HFF-Myc (cell line): ENCODE results near the gene RHOBTB3.
A peak's percentile ranks its signal among the peaks of the same experiment; 100 is the strongest.

Source experiments
- DNase-seq: peaks from one replicate; pipeline ENCODE4 v3.0.0-alpha.2; 2011; ENCODE audit warnings: low read depth; ENCODE audit errors: extremely low read depth
- H3K4me3 ChIP-seq: replicated peaks from 2 replicates; pipeline ENCODE4 v1.5.1; 2011; ENCODE audit warnings: low read depth, mild to moderate bottlenecking, control low read depth, low read length
- CTCF ChIP-seq: IDR thresholded peaks from 2 replicates; pipeline ENCODE4 v1.5.1; 2012; ENCODE audit warnings: mild to moderate bottlenecking, low read depth, low read length, control low read depth; ENCODE audit errors: missing control alignments

RHOBTB3 gene

GRCh38 chr5:95728494-95729114 is 2.5 kb upstream of the RHOBTB3 start:
- TF ChIP-seq CTCF, result no peak
- no peak overlapping the region for H3K4me3 ChIP-seq
- no peak for DNase-seq

- DNase-seq, result no peak
- no peak overlapping the region for H3K4me3 ChIP-seq
- TF ChIP-seq CTCF, result no peak
Observed at GRCh38 chr5:95729115-95730010, 1.8 kb upstream of the RHOBTB3 start.

GRCh38 chr5:95730011-95730700 is 980 bp upstream of the RHOBTB3 start:
- peak overlapping the region; percentile 98 for H3K4me3 ChIP-seq
- TF ChIP-seq CTCF, result no peak

GRCh38 chr5:95731571-95732554 is 727 bp downstream of the RHOBTB3 start:
- TF ChIP-seq CTCF, result no peak
- H3K4me3 ChIP-seq, result peak overlapping the region; percentile 98
- no peak for DNase-seq

More at GRCh38 chr5:95730011-95730700, 980 bp upstream of the RHOBTB3 start:
- DNase-seq, result no peak

GRCh38 chr5:95733107-95733665 is 2.0 kb downstream of the RHOBTB3 start:
- H3K4me3 ChIP-seq, result peak overlapping the region; percentile 98
- no peak for DNase-seq
- no peak for TF ChIP-seq CTCF
